GM23338 (cell line): ENCODE measurements around the gene C2CD4B. TPM values are rescaled to one million over a fixed set of nuclear protein-coding genes. Genes with fewer than 3 reads are reported as not detected.

Experiments used
- ATAC-seq: fragments of 200-7000 bp; cut with Tn5 transposase; 3 replicates; pipeline ENCODE4 v1.9.1; 2020
- DNase-seq: peaks from one replicate; pipeline ENCODE4 v3.0.0-alpha.2; 2015; ENCODE audit warnings: low spot score
- H2AFZ ChIP-seq: fragments of 200-600 bp; sonication (generic); 2 replicates; pipeline ENCODE4 v1.8.0; 2016; ENCODE audit warnings: antibody characterized with exemption, mild to moderate bottlenecking, moderate library complexity
- H3F3A ChIP-seq: fragments of 200-600 bp; sonication (generic); replicated peaks from 2 replicates; pipeline ENCODE4 v1.8.0; 2017; ENCODE audit warnings: antibody characterized with exemption, mixed run types, low read depth
- H3K27ac ChIP-seq: fragments of 200-600 bp; sonication (generic); 2 replicates; pipeline ENCODE4 v1.6.1; 2016; ENCODE audit warnings: low read depth
- H3K27me3 ChIP-seq: fragments of 200-600 bp; sonication (generic); 2 replicates; pipeline ENCODE4 v1.8.0; 2016; ENCODE audit warnings: mild to moderate bottlenecking, mixed run types, moderate library complexity; ENCODE audit not compliant: insufficient read depth
- H3K36me3 ChIP-seq: fragments of 200-600 bp; sonication (generic); 2 replicates; pipeline ENCODE4 v1.8.0; 2016; ENCODE audit warnings: mild to moderate bottlenecking; ENCODE audit not compliant: insufficient read depth
- H3K4me1 ChIP-seq: fragments of 200-600 bp; sonication (generic); 2 replicates; pipeline ENCODE4 v1.8.0; 2016; ENCODE audit warnings: mild to moderate bottlenecking, moderate library complexity; ENCODE audit not compliant: insufficient read depth
- H3K4me2 ChIP-seq: fragments of 200-600 bp; sonication (generic); 2 replicates; pipeline ENCODE4 v1.7.1; 2017; ENCODE audit warnings: mixed run types
- H3K4me3 ChIP-seq: fragments of 200-600 bp; sonication (generic); 2 replicates; pipeline ENCODE4 v1.6.1; 2016; ENCODE audit warnings: mixed run types
- H3K79me2 ChIP-seq: fragments of 200-600 bp; sonication (generic); replicated peaks from 2 replicates; pipeline ENCODE4 v1.8.0; 2017; ENCODE audit warnings: mild to moderate bottlenecking; ENCODE audit not compliant: insufficient read depth
- H3K9me2 ChIP-seq: fragments of 200-600 bp; sonication (generic); 2 replicates; pipeline ENCODE4 v1.8.0; 2017; ENCODE audit not compliant: insufficient read depth
- H4K20me1 ChIP-seq: fragments of 200-600 bp; sonication (generic); replicated peaks from 2 replicates; pipeline ENCODE4 v1.8.0; 2017; ENCODE audit warnings: mild to moderate bottlenecking; ENCODE audit not compliant: insufficient read depth
- H3K27ac Mint-ChIP-seq: 2 replicates; pipeline ENCODE4 v1.8.0; 2020; ENCODE audit warnings: inconsistent platforms, mild to moderate bottlenecking, moderate library complexity, mixed read lengths
- H3K27me3 Mint-ChIP-seq: 3 replicates; pipeline ENCODE4 v1.8.0; 2022; ENCODE audit warnings: low read depth, mild to moderate bottlenecking, moderate library complexity, mixed read lengths, inconsistent platforms; ENCODE audit not compliant: insufficient read depth, poor library complexity
- H3K36me3 Mint-ChIP-seq: 3 replicates; pipeline ENCODE4 v1.8.0; 2021; ENCODE audit warnings: low read depth, mild to moderate bottlenecking, inconsistent platforms, moderate library complexity, mixed read lengths
- H3K4me1 Mint-ChIP-seq: 3 replicates; pipeline ENCODE4 v1.8.0; 2020; ENCODE audit warnings: mild to moderate bottlenecking, inconsistent platforms, mixed read lengths
- H3K4me3 Mint-ChIP-seq: 3 replicates; pipeline ENCODE4 v1.8.0; 2021; ENCODE audit warnings: moderate library complexity, mild to moderate bottlenecking, inconsistent platforms, mixed read lengths
- H3K9me3 Mint-ChIP-seq: 3 replicates; pipeline ENCODE4 v1.8.0; 2020; ENCODE audit warnings: moderate library complexity, mild to moderate bottlenecking, inconsistent platforms, mixed read lengths
- EZH2 ChIP-seq: fragments of 200-600 bp; sonication (generic); IDR thresholded peaks from one replicate; pipeline ENCODE4 v1.8.0; 2017; ENCODE audit warnings: antibody characterized with exemption, mild to moderate bottlenecking, low read depth; ENCODE audit not compliant: unreplicated experiment
- EZH2phosphoT487 ChIP-seq: fragments of 200-600 bp; sonication (generic); IDR thresholded peaks from one replicate; pipeline ENCODE4 v1.8.1; 2018; ENCODE audit warnings: antibody characterized with exemption; ENCODE audit not compliant: unreplicated experiment
- JUNB ChIP-seq: IDR thresholded peaks from one replicate; pipeline ENCODE4 v1.6.1; 2016; ENCODE audit warnings: antibody characterized with exemption; ENCODE audit not compliant: unreplicated experiment
- NANOG ChIP-seq: IDR thresholded peaks from 2 replicates; pipeline ENCODE4 v1.6.1; 2016; ENCODE audit warnings: antibody characterized with exemption, borderline replicate concordance
- POLR2AphosphoS5 ChIP-seq: IDR thresholded peaks from 2 replicates; pipeline ENCODE4 v1.6.1; 2016; ENCODE audit warnings: antibody characterized with exemption, low read depth
- STAT1 ChIP-seq: IDR thresholded peaks from one replicate; pipeline ENCODE4 v1.6.1; 2016; ENCODE audit warnings: antibody characterized with exemption; ENCODE audit not compliant: unreplicated experiment
- polyA plus RNA-seq: library from polyadenylated mRNA; unstranded; fragments of >200 nt; fragmentation: Nextera tagmentation; extraction: Ambion mirVana; gene quantifications from 2 replicates; pipeline ENCODE4 v1.2.1, GENCODE V29; 2016
- total RNA-seq: library from RNA; depleted of rRNA; stranded (reverse); fragments of >200 nt; shearing (Covaris generic); gene quantifications from 2 replicates; pipeline ENCODE4 v1.2.3, GENCODE V29; 2014
- TF ChIP-seq, protein P1 (sequence below): fragments of 250-450 bp; sonication (Bioruptor Pico); IDR thresholded peaks from 2 replicates; pipeline ENCODE4 v1.5.0; 2020; ENCODE audit warnings: mild to moderate bottlenecking, moderate library complexity
- TF ChIP-seq, protein P2 (sequence below): IDR thresholded peaks from one replicate; pipeline ENCODE4 v1.6.1; 2018; ENCODE audit warnings: antibody characterized with exemption; ENCODE audit not compliant: unreplicated experiment
- TF ChIP-seq, protein P3 (sequence below), 2 experiments: fragments of 200-600 bp in 1 of 2; sonication (generic) in 1 of 2; conservative IDR thresholded peaks; 2 replicates each; pipeline versions ENCODE4 v1.5.1 to v1.6.1; 2016 to 2017; ENCODE audit warnings: antibody characterized with exemption in 2 of 2, low read depth in 2 of 2, mild to moderate bottlenecking in 2 of 2, moderate library complexity in 1 of 2

C2CD4B gene
- total and polyA plus RNA-seq, 2 experiments from 2014 or later, result 1.5 TPM; not detected in 1

DNA sequence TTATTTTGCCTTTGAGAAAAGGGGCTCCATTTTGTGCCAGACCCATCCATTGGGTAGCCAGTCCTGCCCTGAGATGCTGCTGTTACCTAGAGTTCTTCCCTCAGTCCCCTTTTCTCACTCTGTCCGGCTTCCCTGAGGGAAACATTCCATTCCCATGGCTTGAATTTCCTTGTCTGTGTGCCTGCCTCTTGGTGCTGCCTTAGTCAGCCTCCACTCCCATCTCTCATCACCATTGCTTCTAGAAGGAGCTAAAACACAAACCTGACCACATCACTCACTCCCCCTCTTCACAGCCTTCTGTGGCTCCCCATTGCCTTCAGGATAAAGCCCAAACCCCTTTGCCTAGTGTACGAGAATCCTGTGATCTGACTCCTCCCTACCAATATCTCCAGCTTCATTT, 25.2 kb upstream of the C2CD4B start (continued):
- TF ChIP-seq, protein P1, sequence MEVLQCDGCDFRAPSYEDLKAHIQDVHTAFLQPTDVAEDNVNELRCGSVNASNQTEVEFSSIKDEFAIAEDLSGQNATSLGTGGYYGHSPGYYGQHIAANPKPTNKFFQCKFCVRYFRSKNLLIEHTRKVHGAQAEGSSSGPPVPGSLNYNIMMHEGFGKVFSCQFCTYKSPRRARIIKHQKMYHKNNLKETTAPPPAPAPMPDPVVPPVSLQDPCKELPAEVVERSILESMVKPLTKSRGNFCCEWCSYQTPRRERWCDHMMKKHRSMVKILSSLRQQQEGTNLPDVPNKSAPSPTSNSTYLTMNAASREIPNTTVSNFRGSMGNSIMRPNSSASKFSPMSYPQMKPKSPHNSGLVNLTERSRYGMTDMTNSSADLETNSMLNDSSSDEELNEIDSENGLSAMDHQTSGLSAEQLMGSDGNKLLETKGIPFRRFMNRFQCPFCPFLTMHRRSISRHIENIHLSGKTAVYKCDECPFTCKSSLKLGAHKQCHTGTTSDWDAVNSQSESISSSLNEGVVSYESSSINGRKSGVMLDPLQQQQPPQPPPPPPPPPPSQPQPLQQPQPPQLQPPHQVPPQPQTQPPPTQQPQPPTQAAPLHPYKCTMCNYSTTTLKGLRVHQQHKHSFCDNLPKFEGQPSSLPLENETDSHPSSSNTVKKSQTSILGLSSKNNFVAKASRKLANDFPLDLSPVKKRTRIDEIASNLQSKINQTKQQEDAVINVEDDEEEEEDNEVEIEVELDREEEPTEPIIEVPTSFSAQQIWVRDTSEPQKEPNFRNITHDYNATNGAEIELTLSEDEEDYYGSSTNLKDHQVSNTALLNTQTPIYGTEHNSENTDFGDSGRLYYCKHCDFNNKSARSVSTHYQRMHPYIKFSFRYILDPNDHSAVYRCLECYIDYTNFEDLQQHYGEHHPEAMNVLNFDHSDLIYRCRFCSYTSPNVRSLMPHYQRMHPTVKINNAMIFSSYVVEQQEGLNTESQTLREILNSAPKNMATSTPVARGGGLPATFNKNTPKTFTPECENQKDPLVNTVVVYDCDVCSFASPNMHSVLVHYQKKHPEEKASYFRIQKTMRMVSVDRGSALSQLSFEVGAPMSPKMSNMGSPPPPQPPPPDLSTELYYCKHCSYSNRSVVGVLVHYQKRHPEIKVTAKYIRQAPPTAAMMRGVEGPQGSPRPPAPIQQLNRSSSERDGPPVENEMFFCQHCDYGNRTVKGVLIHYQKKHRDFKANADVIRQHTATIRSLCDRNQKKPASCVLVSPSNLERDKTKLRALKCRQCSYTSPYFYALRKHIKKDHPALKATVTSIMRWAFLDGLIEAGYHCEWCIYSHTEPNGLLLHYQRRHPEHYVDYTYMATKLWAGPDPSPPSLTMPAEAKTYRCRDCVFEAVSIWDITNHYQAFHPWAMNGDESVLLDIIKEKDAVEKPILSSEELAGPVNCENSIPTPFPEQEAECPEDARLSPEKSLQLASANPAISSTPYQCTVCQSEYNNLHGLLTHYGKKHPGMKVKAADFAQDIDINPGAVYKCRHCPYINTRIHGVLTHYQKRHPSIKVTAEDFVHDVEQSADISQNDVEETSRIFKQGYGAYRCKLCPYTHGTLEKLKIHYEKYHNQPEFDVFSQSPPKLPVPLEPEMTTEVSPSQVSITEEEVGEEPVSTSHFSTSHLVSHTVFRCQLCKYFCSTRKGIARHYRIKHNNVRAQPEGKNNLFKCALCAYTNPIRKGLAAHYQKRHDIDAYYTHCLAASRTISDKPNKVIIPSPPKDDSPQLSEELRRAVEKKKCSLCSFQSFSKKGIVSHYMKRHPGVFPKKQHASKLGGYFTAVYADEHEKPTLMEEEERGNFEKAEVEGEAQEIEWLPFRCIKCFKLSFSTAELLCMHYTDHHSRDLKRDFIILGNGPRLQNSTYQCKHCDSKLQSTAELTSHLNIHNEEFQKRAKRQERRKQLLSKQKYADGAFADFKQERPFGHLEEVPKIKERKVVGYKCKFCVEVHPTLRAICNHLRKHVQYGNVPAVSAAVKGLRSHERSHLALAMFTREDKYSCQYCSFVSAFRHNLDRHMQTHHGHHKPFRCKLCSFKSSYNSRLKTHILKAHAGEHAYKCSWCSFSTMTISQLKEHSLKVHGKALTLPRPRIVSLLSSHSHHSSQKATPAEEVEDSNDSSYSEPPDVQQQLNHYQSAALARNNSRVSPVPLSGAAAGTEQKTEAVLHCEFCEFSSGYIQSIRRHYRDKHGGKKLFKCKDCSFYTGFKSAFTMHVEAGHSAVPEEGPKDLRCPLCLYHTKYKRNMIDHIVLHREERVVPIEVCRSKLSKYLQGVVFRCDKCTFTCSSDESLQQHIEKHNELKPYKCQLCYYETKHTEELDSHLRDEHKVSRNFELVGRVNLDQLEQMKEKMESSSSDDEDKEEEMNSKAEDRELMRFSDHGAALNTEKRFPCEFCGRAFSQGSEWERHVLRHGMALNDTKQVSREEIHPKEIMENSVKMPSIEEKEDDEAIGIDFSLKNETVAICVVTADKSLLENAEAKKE (CRISPR knock-in tag), result no peak
- no peak for TF ChIP-seq EZH2
- TF ChIP-seq, protein P2, sequence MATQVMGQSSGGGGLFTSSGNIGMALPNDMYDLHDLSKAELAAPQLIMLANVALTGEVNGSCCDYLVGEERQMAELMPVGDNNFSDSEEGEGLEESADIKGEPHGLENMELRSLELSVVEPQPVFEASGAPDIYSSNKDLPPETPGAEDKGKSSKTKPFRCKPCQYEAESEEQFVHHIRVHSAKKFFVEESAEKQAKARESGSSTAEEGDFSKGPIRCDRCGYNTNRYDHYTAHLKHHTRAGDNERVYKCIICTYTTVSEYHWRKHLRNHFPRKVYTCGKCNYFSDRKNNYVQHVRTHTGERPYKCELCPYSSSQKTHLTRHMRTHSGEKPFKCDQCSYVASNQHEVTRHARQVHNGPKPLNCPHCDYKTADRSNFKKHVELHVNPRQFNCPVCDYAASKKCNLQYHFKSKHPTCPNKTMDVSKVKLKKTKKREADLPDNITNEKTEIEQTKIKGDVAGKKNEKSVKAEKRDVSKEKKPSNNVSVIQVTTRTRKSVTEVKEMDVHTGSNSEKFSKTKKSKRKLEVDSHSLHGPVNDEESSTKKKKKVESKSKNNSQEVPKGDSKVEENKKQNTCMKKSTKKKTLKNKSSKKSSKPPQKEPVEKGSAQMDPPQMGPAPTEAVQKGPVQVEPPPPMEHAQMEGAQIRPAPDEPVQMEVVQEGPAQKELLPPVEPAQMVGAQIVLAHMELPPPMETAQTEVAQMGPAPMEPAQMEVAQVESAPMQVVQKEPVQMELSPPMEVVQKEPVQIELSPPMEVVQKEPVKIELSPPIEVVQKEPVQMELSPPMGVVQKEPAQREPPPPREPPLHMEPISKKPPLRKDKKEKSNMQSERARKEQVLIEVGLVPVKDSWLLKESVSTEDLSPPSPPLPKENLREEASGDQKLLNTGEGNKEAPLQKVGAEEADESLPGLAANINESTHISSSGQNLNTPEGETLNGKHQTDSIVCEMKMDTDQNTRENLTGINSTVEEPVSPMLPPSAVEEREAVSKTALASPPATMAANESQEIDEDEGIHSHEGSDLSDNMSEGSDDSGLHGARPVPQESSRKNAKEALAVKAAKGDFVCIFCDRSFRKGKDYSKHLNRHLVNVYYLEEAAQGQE, result no peak

DNA sequence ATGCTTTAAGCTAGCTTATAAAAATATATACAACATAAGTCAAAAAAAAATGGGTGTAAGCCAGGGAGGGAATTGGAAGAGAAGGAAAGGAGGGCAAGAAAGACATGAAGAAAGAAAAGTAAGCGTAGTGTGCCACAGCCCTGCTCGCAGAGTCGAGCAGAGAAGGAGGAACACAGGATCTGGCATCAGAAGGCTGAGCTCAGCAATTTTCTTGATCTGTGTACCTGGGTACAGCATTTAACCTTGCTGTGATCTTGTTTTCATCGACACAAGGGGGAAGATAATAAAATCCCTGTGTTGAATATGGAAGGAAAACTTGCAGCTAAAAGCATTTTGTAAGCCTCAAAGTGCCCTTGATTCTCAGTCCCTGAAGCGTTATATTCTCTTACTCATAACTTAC, 23.7 kb upstream of the C2CD4B start:
- Histone ChIP-seq H2AFZ (peak overlapping the region; percentile 49; the same call in 1 of the 2 replicates), H3F3A (no peaks in the 10 kb centered on the region), H3K27ac (no peak overlapping the region), H3K27me3 (no peaks in the 10 kb centered on the region), H3K9me2 (no peaks in the 10 kb centered on the region), H4K20me1 (no peaks in the 10 kb centered on the region), H3K4me3 (no peak overlapping the region), H3K4me1 (peaks cover 4% of the 10 kb centered on the region; the same call in 1 of the 2 replicates), H3K36me3 (no peaks in the 10 kb centered on the region; the same call in 1 of the 2 replicates), H3K79me2 (no peaks in the 10 kb centered on the region), H3K4me2 (no peak overlapping the region)
- H3K36me3 Mint-ChIP-seq, result no peaks in the 10 kb centered on the region; the same call in 2 of the 3 replicates
- H3K4me3 Mint-ChIP-seq, result no peak overlapping the region
- peaks cover 2% of the 10 kb centered on the region for H3K27me3 Mint-ChIP-seq
- no peak for TF ChIP-seq STAT1
- TF ChIP-seq, protein P2, result no peak
- no peak for TF ChIP-seq POLR2AphosphoS5
- TF ChIP-seq EZH2phosphoT487, result no peak
- no peak for TF ChIP-seq NANOG
- no peak for TF ChIP-seq JUNB
- TF ChIP-seq, protein P3, sequence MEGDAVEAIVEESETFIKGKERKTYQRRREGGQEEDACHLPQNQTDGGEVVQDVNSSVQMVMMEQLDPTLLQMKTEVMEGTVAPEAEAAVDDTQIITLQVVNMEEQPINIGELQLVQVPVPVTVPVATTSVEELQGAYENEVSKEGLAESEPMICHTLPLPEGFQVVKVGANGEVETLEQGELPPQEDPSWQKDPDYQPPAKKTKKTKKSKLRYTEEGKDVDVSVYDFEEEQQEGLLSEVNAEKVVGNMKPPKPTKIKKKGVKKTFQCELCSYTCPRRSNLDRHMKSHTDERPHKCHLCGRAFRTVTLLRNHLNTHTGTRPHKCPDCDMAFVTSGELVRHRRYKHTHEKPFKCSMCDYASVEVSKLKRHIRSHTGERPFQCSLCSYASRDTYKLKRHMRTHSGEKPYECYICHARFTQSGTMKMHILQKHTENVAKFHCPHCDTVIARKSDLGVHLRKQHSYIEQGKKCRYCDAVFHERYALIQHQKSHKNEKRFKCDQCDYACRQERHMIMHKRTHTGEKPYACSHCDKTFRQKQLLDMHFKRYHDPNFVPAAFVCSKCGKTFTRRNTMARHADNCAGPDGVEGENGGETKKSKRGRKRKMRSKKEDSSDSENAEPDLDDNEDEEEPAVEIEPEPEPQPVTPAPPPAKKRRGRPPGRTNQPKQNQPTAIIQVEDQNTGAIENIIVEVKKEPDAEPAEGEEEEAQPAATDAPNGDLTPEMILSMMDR (conservative IDR thresholded peaks at IDR 0.05; ENCODE audit: low read depth in 2 of 2), result no peak
- H3K27ac Mint-ChIP-seq, result no peak overlapping the region
- DNase-seq (no peak), ATAC-seq (no peak)
- peaks cover 7% of the 10 kb centered on the region for H3K4me1 Mint-ChIP-seq
- peaks cover 8% of the 10 kb centered on the region for H3K9me3 Mint-ChIP-seq
